OCI-LY3 (cell line): Measurements from ENCODE around the gene IPMK.

Experiments
- H2AFZ ChIP-seq: fragments of 200-600, 300-600 bp; shearing (Covaris generic); 2 replicates; pipeline ENCODE4 v1.6.0; 2014; ENCODE audit warnings: antibody characterized with exemption, low read depth, low read length
- H3K27ac ChIP-seq: fragments of 200-600, 300-600 bp; sonication (generic); 2 replicates; pipeline ENCODE4 v1.5.1; 2014; ENCODE audit warnings: mild to moderate bottlenecking, low read length, moderate library complexity, mixed read lengths
- H3K27me3 ChIP-seq: fragments of 200-600, 300-600 bp; sonication (generic); 2 replicates; pipeline ENCODE4 v1.6.1; 2014; ENCODE audit warnings: low read depth, low read length, mixed read lengths
- H3K36me3 ChIP-seq: fragments of 200-600, 300-600 bp; sonication (generic); replicated peaks from 2 replicates; pipeline ENCODE3; 2014; ENCODE audit warnings: low read depth, low read length, mixed read lengths
- H3K4me1 ChIP-seq: fragments of 300-600, 200-600 bp; sonication (generic); 2 replicates; pipeline ENCODE4 v1.6.1; 2014; ENCODE audit warnings: low read length, mixed read lengths
- H3K4me2 ChIP-seq: fragments of 200-600, 300-600 bp; sonication (generic); 2 replicates; pipeline ENCODE4 v1.6.1; 2014; ENCODE audit warnings: low read length, mixed read lengths
- H3K4me3 ChIP-seq: fragments of 300-600, 200-600 bp; sonication (generic); 2 replicates; pipeline ENCODE4 v1.5.1; 2014; ENCODE audit warnings: antibody characterized with exemption, mild to moderate bottlenecking, low read length, moderate library complexity
- H3K79me2 ChIP-seq: fragments of 300-600, 200-600 bp; shearing (Covaris generic); 2 replicates; pipeline ENCODE4 v1.6.1; 2014; ENCODE audit warnings: mild to moderate bottlenecking, low read length, mixed read lengths
- H3K9ac ChIP-seq: fragments of 300-600, 200-600 bp; shearing (Covaris generic); 2 replicates; pipeline ENCODE4 v1.6.0; 2014; ENCODE audit warnings: mild to moderate bottlenecking, low read length, moderate library complexity
- H3K9me3 ChIP-seq: fragments of 200-600, 300-600 bp; shearing (Covaris generic); 2 replicates; pipeline ENCODE4 v1.6.1; 2014; ENCODE audit warnings: low read length, mixed read lengths; ENCODE audit not compliant: insufficient read depth
- H4K20me1 ChIP-seq: fragments of 200-600, 300-600 bp; sonication (generic); 2 replicates; pipeline ENCODE4 v1.6.1; 2016; ENCODE audit warnings: low read length, mixed read lengths; ENCODE audit not compliant: insufficient read depth
- CTCF ChIP-seq: fragments of 200-600, 300-600 bp; sonication (generic); IDR thresholded peaks from 2 replicates; pipeline ENCODE4 v1.5.1; 2014; ENCODE audit warnings: antibody characterized with exemption, low read length, low read depth
- EZH2phosphoT487 ChIP-seq: fragments of 200-600 bp; shearing (Covaris generic); IDR thresholded peaks from 2 replicates; pipeline ENCODE4 v1.6.1; 2018; ENCODE audit warnings: antibody characterized with exemption, mixed run types, low read depth

IPMK gene

GRCh38 chr10:58219875-58220274, 47.8 kb downstream of the IPMK start:
- no peak overlapping the region for H3K4me3 ChIP-seq
- H2AFZ ChIP-seq: no peak overlapping the region
- H3K27me3 ChIP-seq: no peaks in the 10 kb centered on the region
- TF ChIP-seq CTCF (no peak), EZH2phosphoT487 (no peak)
- no peaks in the 10 kb centered on the region for H4K20me1 ChIP-seq
- no peak overlapping the region for H3K27ac ChIP-seq
- no peaks in the 10 kb centered on the region for H3K79me2 ChIP-seq
- no peaks in the 10 kb centered on the region for H3K4me1 ChIP-seq
- H3K9me3 ChIP-seq: no peaks in the 10 kb centered on the region
- no peak overlapping the region for H3K9ac ChIP-seq
- H3K36me3 ChIP-seq: no peaks in the 10 kb centered on the region
- H3K4me2 ChIP-seq: no peak overlapping the region

DNA sequence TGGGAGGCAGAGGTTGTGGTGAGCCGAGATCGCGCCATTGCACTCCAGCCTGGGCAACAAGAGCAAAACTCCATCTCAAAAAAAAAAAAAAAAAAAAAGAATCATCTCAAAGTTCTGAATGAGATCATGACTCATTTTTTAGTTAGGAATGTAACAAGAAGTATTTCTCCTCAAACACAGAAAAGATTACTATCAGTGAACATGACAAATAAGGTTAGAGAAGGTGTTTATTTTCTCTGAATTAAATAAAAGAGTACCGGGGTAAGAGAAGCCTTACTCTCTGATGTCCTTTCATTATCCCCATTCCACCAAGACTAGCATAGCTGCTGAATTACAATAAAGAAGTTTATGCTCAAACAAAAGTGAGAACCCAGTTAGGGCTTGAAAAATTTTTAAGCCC, 50.1 kb downstream of the IPMK start:
- TF ChIP-seq CTCF (no peak), EZH2phosphoT487 (no peak)
- no peak overlapping the region for H3K4me2 ChIP-seq
- H2AFZ ChIP-seq: no peak overlapping the region
- H4K20me1 ChIP-seq: no peaks in the 10 kb centered on the region
- H3K4me3 ChIP-seq: no peak overlapping the region
- no peaks in the 10 kb centered on the region for H3K27me3 ChIP-seq
- no peaks in the 10 kb centered on the region for H3K9me3 ChIP-seq
- H3K27ac ChIP-seq: no peak overlapping the region
- no peaks in the 10 kb centered on the region for H3K79me2 ChIP-seq
- no peaks in the 10 kb centered on the region for H3K4me1 ChIP-seq
- H3K9ac ChIP-seq: no peak overlapping the region
- H3K36me3 ChIP-seq: no peaks in the 10 kb centered on the region

GRCh38 chr10:58212622-58213021, 55.1 kb downstream of the IPMK start:
- Histone ChIP-seq H3K4me3 (no peak overlapping the region), H3K79me2 (no peaks in the 10 kb centered on the region), H2AFZ (no peak overlapping the region), H3K4me1 (no peaks in the 10 kb centered on the region), H3K4me2 (no peak overlapping the region), H3K36me3 (no peaks in the 10 kb centered on the region), H3K9ac (no peak overlapping the region), H3K27me3 (no peaks in the 10 kb centered on the region), H4K20me1 (no peaks in the 10 kb centered on the region), H3K9me3 (no peaks in the 10 kb centered on the region), H3K27ac (no peak overlapping the region)
- no peak for TF ChIP-seq EZH2phosphoT487
- TF ChIP-seq CTCF: no peak

DNA sequence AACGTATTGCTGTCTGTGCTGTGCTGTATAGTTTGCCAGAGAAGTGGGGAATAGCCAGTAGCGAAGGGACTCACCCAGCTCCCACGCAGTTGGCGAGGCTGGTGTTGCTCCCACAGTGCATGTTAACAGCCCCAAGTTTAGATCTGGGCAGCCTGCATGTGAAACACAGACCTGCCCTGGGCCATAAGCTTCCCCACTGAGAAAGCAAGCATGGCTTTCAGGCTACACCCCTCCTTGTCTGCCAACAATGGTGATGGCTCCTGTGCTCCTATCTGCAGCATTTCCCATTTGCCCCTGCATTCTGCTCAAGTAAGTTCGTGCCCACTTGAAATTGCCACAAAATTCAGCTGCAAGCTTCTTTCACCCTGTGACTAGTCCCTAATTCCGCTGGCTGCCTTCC, 57.5 kb downstream of the IPMK start:
- Histone ChIP-seq H4K20me1 (no peaks in the 10 kb centered on the region), H3K27me3 (no peaks in the 10 kb centered on the region), H3K9ac (no peak overlapping the region), H3K27ac (no peak overlapping the region), H3K36me3 (no peaks in the 10 kb centered on the region), H3K9me3 (no peaks in the 10 kb centered on the region), H3K4me1 (no peaks in the 10 kb centered on the region), H3K4me2 (no peak overlapping the region), H3K79me2 (no peaks in the 10 kb centered on the region), H2AFZ (no peak overlapping the region), H3K4me3 (no peak overlapping the region)
- TF ChIP-seq CTCF: no peak
- TF ChIP-seq EZH2phosphoT487: no peak
